ENCODE data around the gene PBOV1.

The PBOV1 gene

GRCh38 chr6:138203315-138203714 is 15.0 kb downstream of the PBOV1 start:
- DNase-seq, result no peak

DNA sequence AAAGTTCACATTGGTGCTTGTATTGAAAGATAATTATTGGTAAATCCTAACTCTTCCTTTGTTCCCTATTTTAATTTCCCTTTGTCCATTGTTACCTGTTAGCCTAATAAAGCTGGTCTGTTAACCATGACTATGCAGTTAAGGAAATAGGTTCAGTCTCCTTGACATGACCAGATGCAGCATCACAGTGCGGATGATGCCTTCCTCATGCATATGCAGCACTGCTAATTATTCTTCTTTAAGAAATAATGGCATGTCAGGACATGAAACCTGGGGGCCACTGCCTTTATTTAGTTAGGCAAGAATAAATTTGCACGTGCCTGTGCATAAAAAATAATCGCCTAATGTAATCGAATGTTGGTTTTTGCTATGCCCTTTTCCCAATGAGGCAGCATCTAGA is 16.5 kb downstream of the PBOV1 start:
- DNase-seq, result no peak

GRCh38 chr6:138198430-138199091 is 19.7 kb downstream of the PBOV1 start:
- DNase-seq, result no peak

- DNase-seq, result no peak
Observed at GRCh38 chr6:138197570-138197969, 20.7 kb downstream of the PBOV1 start.

- DNase-seq, result no peak
Observed at GRCh38 chr6:138196122-138196738, 22.1 kb downstream of the PBOV1 start.

DNA sequence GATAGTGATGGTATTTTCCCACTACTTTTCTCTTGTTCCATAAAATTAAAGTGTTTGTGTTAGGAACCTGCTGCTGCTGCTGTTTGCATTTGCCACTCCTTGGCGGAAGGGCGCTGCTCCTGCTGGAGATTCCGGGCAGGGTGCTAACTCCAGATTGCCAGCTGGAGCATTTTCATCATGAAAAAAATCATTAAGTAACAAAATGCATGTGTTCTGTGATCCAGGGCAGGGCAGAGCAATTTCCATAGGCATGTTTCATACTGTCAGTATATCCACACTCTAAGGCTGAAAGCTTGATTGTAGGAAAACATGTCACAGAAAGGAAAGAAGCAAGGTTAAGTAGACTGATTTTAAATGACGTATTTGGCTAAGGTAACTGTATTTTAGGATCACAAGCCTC is 24.0 kb downstream of the PBOV1 start:
- DNase-seq, result no peak

DNA sequence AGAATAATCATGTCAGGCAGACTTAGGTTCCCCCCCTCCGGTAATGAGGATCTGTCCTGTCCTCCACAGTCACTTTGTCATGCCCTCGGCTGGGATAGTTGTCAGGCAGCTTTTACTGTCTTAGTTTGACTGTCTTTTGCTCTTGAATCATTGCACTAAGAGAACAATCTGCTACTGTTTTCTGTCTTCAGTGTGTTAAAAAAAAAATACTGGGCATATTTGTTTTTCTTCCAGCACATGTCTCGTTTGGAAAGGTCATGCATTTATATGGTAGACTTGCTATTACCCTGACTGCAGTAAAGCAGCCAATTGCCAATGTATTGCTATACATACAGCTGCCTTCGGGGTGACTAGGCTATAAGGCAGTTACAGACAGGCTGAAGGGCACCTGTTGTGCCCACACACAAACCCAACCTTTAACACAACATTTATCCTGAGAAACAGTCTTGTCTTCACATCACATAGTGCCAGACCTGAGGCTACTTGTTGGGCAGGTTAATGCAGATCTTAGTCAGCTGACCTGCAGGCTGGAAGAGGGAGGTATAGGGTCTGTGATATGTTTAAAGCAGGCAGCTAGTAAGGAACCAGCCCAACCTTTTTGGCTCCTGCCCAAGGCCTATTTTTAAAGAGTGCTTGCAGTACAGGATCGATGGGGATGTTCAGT is 29.9 kb downstream of the PBOV1 start:
- DNase-seq, result no peak

GRCh38 chr6:138187156-138187555 is 31.1 kb downstream of the PBOV1 start:
- no peak for DNase-seq

DNA sequence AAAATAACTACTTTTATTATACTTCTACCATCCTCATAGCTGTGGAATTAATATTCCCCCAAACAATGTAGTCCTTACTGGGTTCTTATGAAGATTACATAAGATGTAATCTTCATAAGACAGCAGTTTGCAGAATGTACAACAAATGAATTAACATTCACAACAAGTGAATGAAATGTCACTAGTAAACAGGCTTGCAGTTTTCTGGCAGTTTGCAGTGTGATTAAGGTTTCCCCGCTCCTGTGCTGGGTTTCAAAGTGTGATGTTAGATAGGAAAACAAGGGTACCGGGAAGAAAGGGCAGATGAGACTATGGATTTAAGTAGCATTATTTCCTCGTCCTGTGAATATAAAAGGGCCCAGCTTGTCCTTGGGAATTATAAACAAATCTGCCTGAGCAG is 34.1 kb downstream of the PBOV1 start:
- DNase-seq, result no peak

DNA sequence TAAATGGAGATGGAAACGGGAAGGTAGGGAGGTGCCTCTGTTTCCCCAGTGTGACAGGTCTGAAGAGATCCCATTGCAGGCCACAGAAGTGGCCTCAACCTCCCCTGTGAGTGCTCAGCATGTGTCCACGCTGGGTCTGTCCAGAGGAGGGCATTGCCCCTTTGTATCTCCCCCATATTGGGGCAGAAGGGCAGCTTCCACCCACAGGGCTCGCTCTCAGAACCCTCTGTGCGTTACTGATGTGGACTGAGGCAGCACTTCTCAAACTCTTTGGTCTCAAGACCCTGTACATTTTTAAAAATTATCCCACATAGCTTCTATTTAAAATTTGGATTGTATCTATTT is 34.5 kb downstream of the PBOV1 start:
- DNase-seq, result no peak

DNA sequence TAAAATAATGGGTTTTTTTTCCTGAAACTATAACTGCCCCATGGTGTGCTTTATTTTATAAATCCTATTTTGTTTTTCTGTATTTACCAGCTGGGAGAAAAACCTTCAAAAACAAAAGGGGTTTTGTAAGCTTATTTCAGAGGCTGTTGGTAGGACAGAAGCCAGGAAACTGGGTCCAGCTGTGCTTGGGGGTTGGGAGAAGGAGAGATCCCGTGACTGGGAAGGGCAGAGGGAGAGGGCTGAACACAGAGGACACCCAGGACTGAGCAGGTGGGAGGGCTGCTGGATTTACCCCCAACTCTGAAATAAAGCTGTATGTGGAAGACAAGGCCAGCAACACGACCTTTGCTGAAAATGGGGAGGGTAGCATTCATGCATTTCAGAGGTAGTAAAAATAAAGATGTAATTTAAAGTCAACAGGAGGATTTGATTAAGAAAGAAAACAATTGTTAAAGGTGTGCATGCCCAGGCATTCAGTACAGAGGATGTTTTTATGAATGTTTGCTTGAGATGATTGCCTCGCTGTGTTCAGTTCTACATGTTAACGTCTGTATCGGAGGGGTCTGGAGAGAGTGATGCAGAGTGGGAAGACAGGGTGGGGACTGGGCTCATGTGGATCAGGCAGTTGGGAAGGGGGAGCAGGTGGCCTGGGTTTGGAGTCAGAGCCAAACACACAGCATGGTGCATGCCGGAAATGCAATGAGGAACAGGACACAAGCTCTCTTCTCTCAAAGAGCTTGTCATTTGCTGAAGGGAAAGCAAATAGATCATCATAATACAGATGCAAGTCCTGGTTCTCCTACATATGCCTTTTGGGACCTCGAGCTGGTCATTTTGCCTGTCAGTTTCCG is 35.1 kb downstream of the PBOV1 start:
- DNase-seq, result no peak

- no peak for DNase-seq
Observed at GRCh38 chr6:138176652-138177232, 41.5 kb downstream of the PBOV1 start.

GRCh38 chr6:138175596-138175995 is 42.7 kb downstream of the PBOV1 start:
- no peak for DNase-seq

Data from activated effector memory CD4-positive, alpha-beta T cell treated with anti-CD3 and anti-CD28 coated beads, Interleukin-2, amount 50 U/mL, for 16 hours (primary cell).